Natural killer cell treated with Interleukin-12 subunit alpha and Interleukin-12 subunit beta and Interleukin-15 and Interleukin-18, amount 100 ng/mL, for 72 hours (primary cell): Measurements from ENCODE around the gene ZNF77. TPM values are rescaled to one million over a fixed set of nuclear protein-coding genes. Genes with fewer than 3 reads are reported as not detected.

Experiments used
- ATAC-seq, 2 donors: fragments of 150-1000 bp; cut with Tn5 transposase in 1 of 2; sonication (Bioruptor Pico), chemical (Tn5 transposase) in 1 of 2; 2 replicates each; pipeline ENCODE4 v1.10.0; 2021
- DNase-seq: peaks from one replicate; pipeline ENCODE4 v3.0.0; 2022; ENCODE audit warnings: low spot score
- H3K27ac Mint-ChIP-seq, 2 donors: 1 replicate in 1 of 2; 2 replicates in 1 of 2; pipeline ENCODE4 v1.8.0; 2022; ENCODE audit warnings: mixed read lengths in 2 of 2, mild to moderate bottlenecking in 1 of 2, moderate library complexity in 1 of 2
- H3K27me3 Mint-ChIP-seq, 2 donors: 1 replicate in 1 of 2; 2 replicates in 1 of 2; pipeline ENCODE4 v1.8.0; 2022; ENCODE audit warnings: mixed read lengths in 2 of 2
- H3K36me3 Mint-ChIP-seq: one replicate; pipeline ENCODE4 v1.8.0; 2022; ENCODE audit warnings: mixed read lengths
- H3K4me1 Mint-ChIP-seq, 2 donors: 1 replicate in 1 of 2; 2 replicates in 1 of 2; pipeline ENCODE4 v1.8.0; 2022; ENCODE audit warnings: low read depth in 2 of 2, mixed read lengths in 2 of 2, mild to moderate bottlenecking in 1 of 2
- H3K4me3 Mint-ChIP-seq: one replicate; pipeline ENCODE4 v1.8.0; 2022; ENCODE audit warnings: mixed read lengths
- H3K9me3 Mint-ChIP-seq: 2 replicates; pipeline ENCODE4 v1.8.0; 2022; ENCODE audit warnings: mixed read lengths
- total RNA-seq, 2 donors: library from RNA; stranded (reverse); gene quantifications; one replicate each; pipeline ENCODE4 v1.2.3, GENCODE V29; 2022

Gene ZNF77
- total RNA-seq, 2 donors from 2014 or later = 5.3 to 10.4 TPM

DNA sequence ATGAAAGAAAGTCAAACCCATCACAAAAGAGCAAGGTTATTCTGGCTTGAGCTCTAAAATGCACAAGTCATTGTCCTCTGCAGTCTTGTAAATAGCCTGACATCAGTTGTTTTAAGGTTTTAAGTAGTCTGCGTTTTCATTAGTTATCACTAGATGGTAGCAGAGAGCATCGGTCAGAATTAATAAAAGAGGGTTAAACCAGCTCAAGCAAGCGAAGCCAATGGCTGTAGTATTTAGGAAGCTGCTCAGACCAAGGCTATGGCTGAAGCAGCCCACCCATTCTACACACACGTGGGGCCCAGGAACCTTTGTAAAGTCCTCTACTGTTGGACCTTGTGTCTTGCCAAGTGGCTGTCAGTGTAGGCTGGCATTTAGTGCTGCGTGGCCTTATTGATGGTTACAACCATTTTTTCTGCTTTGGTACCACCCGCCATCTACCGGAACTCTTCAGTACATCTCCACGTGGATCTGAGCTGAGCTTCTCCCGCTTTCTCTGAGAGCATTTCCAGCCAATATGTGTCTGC lies 57.3 kb downstream of the ZNF77 start:
- H3K4me3 Mint-ChIP-seq = no peak overlapping the region
- no peak for DNase-seq
- H3K27ac Mint-ChIP-seq = no peak overlapping the region

DNA sequence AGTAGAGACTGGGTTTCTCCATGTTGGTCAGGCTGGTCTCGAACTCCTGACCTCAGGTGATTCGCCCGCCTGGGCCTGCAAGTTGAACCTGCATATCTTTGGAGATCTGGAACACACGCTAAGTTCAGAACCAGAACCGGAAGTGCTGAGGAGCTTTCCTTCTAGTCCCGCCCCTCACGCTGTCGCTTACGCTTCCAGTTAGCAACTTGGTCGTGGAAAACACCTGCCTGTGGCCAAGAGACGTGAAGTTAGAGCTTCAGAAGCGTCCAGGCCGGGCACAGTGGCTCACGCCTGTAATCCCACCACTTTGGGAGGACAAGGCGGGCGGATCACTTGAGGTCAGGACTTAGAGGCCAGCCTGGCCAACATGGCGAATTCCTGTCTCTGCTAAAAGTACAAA lies 59.0 kb downstream of the ZNF77 start:
- no peak for DNase-seq
- no peak for ATAC-seq
- peaks cover 0 to 2% of the 10 kb centered on the region in 2 donors for H3K27me3 Mint-ChIP-seq
- no peaks in the 10 kb centered on the region for H3K36me3 Mint-ChIP-seq
- H3K9me3 Mint-ChIP-seq = no peaks in the 10 kb centered on the region
- no peak overlapping the region for H3K4me3 Mint-ChIP-seq
- H3K27ac Mint-ChIP-seq = no peak overlapping the region
- peaks cover 5% of the 10 kb centered on the region in 2 donors for H3K4me1 Mint-ChIP-seq

More for the DNA sequence above, 57.3 kb downstream of the ZNF77 start:
- no peaks in the 10 kb centered on the region for H3K9me3 Mint-ChIP-seq
- no peak for ATAC-seq
- H3K4me1 Mint-ChIP-seq = peaks cover 5 to 7% of the 10 kb centered on the region in 2 donors
- peaks cover 0 to 2% of the 10 kb centered on the region in 2 donors for H3K27me3 Mint-ChIP-seq
- no peaks in the 10 kb centered on the region for H3K36me3 Mint-ChIP-seq

DNA sequence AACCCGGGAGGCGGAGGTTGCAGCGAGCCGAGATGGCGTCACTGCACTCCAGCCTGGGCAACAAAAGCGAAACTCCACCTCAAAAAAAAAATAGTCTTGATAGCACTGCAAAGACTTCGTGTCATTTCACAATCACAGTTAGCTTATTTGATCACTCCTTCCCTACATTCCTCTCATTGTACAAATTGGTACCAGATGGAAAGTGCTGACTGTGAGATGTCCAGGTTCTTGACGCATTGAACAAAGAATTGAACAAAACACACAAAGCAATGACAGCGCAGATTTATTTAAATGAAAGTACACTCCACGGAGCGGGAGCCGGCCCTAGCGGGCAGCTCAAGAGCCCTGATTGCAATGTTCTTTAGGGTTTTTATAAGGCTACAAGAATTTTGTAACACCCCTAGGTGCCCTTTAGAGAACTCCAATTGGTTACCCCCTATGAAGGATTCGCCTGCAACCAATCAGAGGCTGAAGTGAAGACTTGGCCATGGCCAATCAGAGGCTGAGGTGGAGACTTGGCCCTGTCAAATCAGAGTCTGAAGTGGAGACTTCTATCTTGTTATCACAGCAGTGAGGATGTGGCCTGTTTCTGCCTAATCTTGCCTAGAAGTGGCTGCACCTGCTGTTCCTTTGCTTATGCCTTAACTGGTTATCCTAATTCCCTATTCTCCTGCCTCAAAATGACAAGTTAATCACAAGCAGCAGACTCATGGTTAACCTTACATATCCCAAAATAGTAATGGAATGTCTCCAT lies 60.9 kb downstream of the ZNF77 start:
- Mint-ChIP-seq H3K27ac (no peak overlapping the region), H3K9me3 (no peaks in the 10 kb centered on the region)

More for the DNA sequence above, 60.9 kb downstream of the ZNF77 start:
- ATAC-seq (no peak), DNase-seq (no peak)
- Mint-ChIP-seq H3K4me1 (peaks cover 5% of the 10 kb centered on the region in 2 donors), H3K27me3 (peaks cover 0 to 2% of the 10 kb centered on the region in 2 donors), H3K4me3 (no peak overlapping the region), H3K36me3 (no peaks in the 10 kb centered on the region)

Other genes with a start within 250 kb of the ZNF77 start
- under 1 TPM; 0.26 to 0.59 TPM for gene GNG7, start 242.3 kb downstream of the ZNF77 start, total RNA-seq
- gene DIRAS1, start 223.6 kb downstream of the ZNF77 start, total RNA-seq = not detected
- 10 to 100 TPM; 30.5 to 91.6 TPM for gene SLC39A3, start 205.0 kb downstream of the ZNF77 start, total RNA-seq
- 100 to 1,000 TPM in 1 of 2 donors, 10 to 100 TPM in 1; 61.1 to 107 TPM for gene SGTA, start 161.7 kb downstream of the ZNF77 start, total RNA-seq
- gene THOP1, start 159.5 kb downstream of the ZNF77 start, total RNA-seq = 100 to 1,000 TPM; 105 to 224 TPM
- gene ZNF554, start 125.1 kb downstream of the ZNF77 start, total RNA-seq = 1 to 10 TPM in 1 of 2 donors, under 1 TPM in 1; 0.89 to 2.9 TPM
- gene ZNF555, start 103.5 kb downstream of the ZNF77 start, total RNA-seq = 1 to 10 TPM; 2.6 to 3.0 TPM
- gene ZNF556, start 77.6 kb downstream of the ZNF77 start, total RNA-seq = not detected
- gene ZNF57, start 44.0 kb downstream of the ZNF77 start, total RNA-seq = 1 to 10 TPM; 4.1 to 4.8 TPM
- gene TLE6, start 32.6 kb upstream of the ZNF77 start, total RNA-seq = 1 to 10 TPM in 1 of 2 donors, under 1 TPM in 1; 0.45 to 1.8 TPM
- 1 to 10 TPM; 1.3 to 3.2 TPM for gene TLE2, start 84.3 kb upstream of the ZNF77 start, total RNA-seq
- gene TLE5, start 117.5 kb upstream of the ZNF77 start, total RNA-seq = 100 to 1,000 TPM; 242 to 309 TPM
- 1 to 10 TPM in 1 of 2 donors, under 1 TPM in 1; 1.00 to 1.3 TPM for gene GNA11, start 149.4 kb upstream of the ZNF77 start, total RNA-seq
- 10 to 100 TPM; 22.2 to 33.3 TPM for gene GNA15, start 191.1 kb upstream of the ZNF77 start, total RNA-seq
- gene S1PR4, start 233.8 kb upstream of the ZNF77 start, total RNA-seq = 10 to 100 TPM; 33.5 to 47.0 TPM
- gene NCLN, start 241.0 kb upstream of the ZNF77 start, total RNA-seq = 100 to 1,000 TPM in 1 of 2 donors, 10 to 100 TPM in 1; 84.4 to 196 TPM